GM12878 (cell line): Measurements from ENCODE around the gene GPM6B. TPM values are rescaled to one million over a fixed set of nuclear protein-coding genes. Genes with fewer than 3 reads are reported as not detected.

Source experiments
- ATAC-seq: fragments of 200-7000 bp; cut with Tn5 transposase; 3 replicates; pipeline ENCODE4 v1.9.1; 2020; ENCODE audit warnings: mild to moderate bottlenecking, moderate library complexity
- BruUV-seq: library from RNA; stranded (reverse); fragments of 400-500 nt; replicated peaks from 2 replicates; lab custom pipeline; 2021; lab: Mats Ljungman, UMichigan
- CTCF ChIA-PET: fragments of 300-600 bp; sonication (Branson Sonifier 250); formaldehyde crosslinking; extraction: SDS; loops from one replicate; lab custom pipeline; 2021; ENCODE audit warnings: inconsistent platforms; lab: Yijun Ruan, JAX
- POLR2A ChIA-PET: fragments of 350-600 bp; formaldehyde crosslinking; extraction: SDS; loops from one replicate; lab custom pipeline; 2021; ENCODE audit warnings: inconsistent platforms; lab: Charles Lee
- RAD21 ChIA-PET: fragments of 300-600 bp; sonication (Branson Sonifier 250); formaldehyde crosslinking; loops from one replicate; lab custom pipeline; 2023; ENCODE audit warnings: antibody characterized with exemption; ENCODE audit not compliant: unreplicated experiment; lab: Charles Lee
- SMC1A ChIA-PET: fragments of 300-600 bp; sonication (Branson Sonifier 250); formaldehyde crosslinking; loops from one replicate; lab custom pipeline; 2023; ENCODE audit not compliant: unreplicated experiment, uncharacterized antibody; lab: Charles Lee
- DNase-seq: peaks from one replicate; pipeline ENCODE4 v3.0.0-alpha.2; 2011; ENCODE audit warnings: low read depth, low spot score
- FAIRE-seq: peaks from 3 replicates; lab custom pipeline; 2011; peaks lifted over from hg19 to GRCh38; lab: Jason Lieb, UNC
- H2AFZ ChIP-seq: 2 replicates; pipeline ENCODE4 v1.6.0; 2011; ENCODE audit warnings: low read depth, low read length, control low read depth; ENCODE audit not compliant: control insufficient read depth
- H3K27ac ChIP-seq: 2 replicates; pipeline ENCODE4 v1.5.1; 2011; ENCODE audit warnings: control low read depth; ENCODE audit not compliant: control insufficient read depth, insufficient read depth
- H3K27me3 ChIP-seq, 2 experiments: replicated peaks in 1 of 2; 2 replicates each; pipeline versions ENCODE4 v1.6.0 to v1.6.1; 2011; ENCODE audit warnings: low read length in 1 of 2; ENCODE audit not compliant: control insufficient read depth in 2 of 2, insufficient read depth in 2 of 2
- H3K36me3 ChIP-seq, 2 experiments: 2 replicates each; pipeline ENCODE4 v1.5.1; 2011; ENCODE audit warnings: low read length in 1 of 2; ENCODE audit not compliant: control insufficient read depth in 2 of 2, insufficient read depth in 2 of 2
- H3K4me1 ChIP-seq: 2 replicates; pipeline ENCODE4 v1.6.1; 2011; ENCODE audit warnings: mild to moderate bottlenecking, low read length, moderate library complexity, mixed read lengths; ENCODE audit not compliant: control insufficient read depth, insufficient read depth
- H3K4me2 ChIP-seq: 2 replicates; pipeline ENCODE4 v1.6.0; 2011; ENCODE audit warnings: control low read depth; ENCODE audit not compliant: control insufficient read depth, insufficient read depth
- H3K4me3 ChIP-seq: fragments of 200-600 bp; sonication (generic); 2 replicates; pipeline ENCODE4 v1.5.1; 2016
- H3K79me2 ChIP-seq: 2 replicates; pipeline ENCODE4 v1.6.0; 2011; ENCODE audit warnings: low read length; ENCODE audit not compliant: control insufficient read depth, insufficient read depth
- H3K9ac ChIP-seq: 2 replicates; pipeline ENCODE4 v1.8.0; 2011; ENCODE audit warnings: low read length, control low read depth, mixed read lengths; ENCODE audit not compliant: control insufficient read depth, insufficient read depth
- H3K9me3 ChIP-seq: replicated peaks from 3 replicates; pipeline ENCODE4 v1.5.1; 2011; ENCODE audit warnings: mild to moderate bottlenecking, low read length; ENCODE audit not compliant: control insufficient read depth, insufficient read depth
- H4K20me1 ChIP-seq: 2 replicates; pipeline ENCODE4 v1.6.0; 2011; ENCODE audit not compliant: control insufficient read depth, insufficient read depth
- ATF2 ChIP-seq: IDR thresholded peaks from 2 replicates; pipeline ENCODE4 v1.6.1; 2012; ENCODE audit warnings: low read length, inconsistent platforms
- E2F4 ChIP-seq: IDR thresholded peaks from 2 replicates; pipeline ENCODE4 v1.6.1; 2012; ENCODE audit warnings: low read depth, low read length, improper control_type of control experiment
- MTA3 ChIP-seq: IDR thresholded peaks from 2 replicates; pipeline ENCODE4 v1.6.1; 2012; ENCODE audit warnings: low read length, inconsistent platforms, borderline replicate concordance
- MXI1 ChIP-seq: fragments of 150-350 bp; IDR thresholded peaks from 2 replicates; pipeline ENCODE4 v1.6.1; 2011; ENCODE audit warnings: low read depth, mild to moderate bottlenecking, inconsistent platforms, low read length, improper control_type of control experiment
- SP1 ChIP-seq: IDR thresholded peaks from one replicate; pipeline ENCODE4 v1.6.1; 2011; ENCODE audit warnings: low read depth, low read length
- SRF ChIP-seq, 2 experiments: IDR thresholded peaks; 2 replicates each; pipeline ENCODE4 v1.6.1; 2011; ENCODE audit warnings: low read depth in 2 of 2, low read length in 2 of 2, mild to moderate bottlenecking in 1 of 2, moderate library complexity in 1 of 2
- STAT1 ChIP-seq: fragments of 450-650 bp; conservative IDR thresholded peaks from 2 replicates; pipeline ENCODE4 v1.6.1; 2014; ENCODE audit warnings: antibody characterized with exemption, mild to moderate bottlenecking
- TCF3 ChIP-seq: IDR thresholded peaks from 2 replicates; pipeline ENCODE4 v1.6.1; 2012; ENCODE audit warnings: low read depth, mild to moderate bottlenecking, low read length, borderline replicate concordance; ENCODE audit not compliant: insufficient read depth
- YBX1 ChIP-seq: fragments of 450-650 bp; IDR thresholded peaks from 2 replicates; pipeline ENCODE4 v1.6.1; 2016; ENCODE audit warnings: antibody characterized with exemption
- ZBTB11 ChIP-seq: fragments of 450-650 bp; formaldehyde crosslinking; IDR thresholded peaks from 2 replicates; pipeline ENCODE4 v1.5.0; 2022; ENCODE audit warnings: mild to moderate bottlenecking, missing genetic modification characterization
- ZBTB4 ChIP-seq: fragments of 450-650 bp; formaldehyde crosslinking; IDR thresholded peaks from 2 replicates; pipeline ENCODE4 v1.4.0; 2022; ENCODE audit warnings: mild to moderate bottlenecking, moderate library complexity
- WGBS: methylation state at CpG from one replicate; pipeline ENCODE4 v1.1.6; 2016; ENCODE audit warnings: low lambda C conversion rate; ENCODE audit not compliant: insufficient replicate concordance, insufficient coverage; ENCODE audit errors: missing lambda C conversion rate; 5-methylcytosine and 5-hydroxymethylcytosine counted together
- in situ Hi-C: fragments of 300-500 bp; cut with MboI; formaldehyde crosslinking; loops from 9 replicates; pipeline ENCODE4 v1.14.3; 2018; ENCODE audit warnings: mixed read lengths
- intact Hi-C: fragments of 100-400 bp; cut with micrococcal nuclease; formaldehyde crosslinking; loops from one replicate; pipeline ENCODE4 v1.14.2; 2022; ENCODE audit not compliant: unreplicated experiment
- polyA plus RNA-seq, 11 experiments: library from polyadenylated mRNA; depleted of rRNA in 4 of 11; unstranded in 6 of 11; stranded (reverse) in 5 of 11; fragments of >200 nt; fragmentation: Nextera tagmentation in 4 of 11; fragmentation: Illumina TruSeq in 1 of 11; extraction: Ambion mirVana in 4 of 11; extraction: Trizol in 1 of 11; gene quantifications; 1 replicate in 1 of 11; 2 replicates in 10 of 11; pipeline versions ENCODE4 v1.2.1 to v1.2.3, GENCODE V29; 2011 to 2016; ENCODE audit warnings: inconsistent platforms in 2 of 11, missing spikeins in 2 of 11, low read depth in 1 of 11
- total RNA-seq, 4 experiments: library from RNA; depleted of rRNA in 3 of 4; stranded (reverse); fragments of >200 nt in 3 of 4; fragmentation: Illumina TruSeq in 1 of 4; extraction: Trizol in 1 of 4; gene quantifications; 2 replicates each; pipeline versions ENCODE4 v1.2.1 to v1.2.3, GENCODE V29; 2013 to 2021

Gene GPM6B
- total and polyA plus RNA-seq, 10 of the 15 experiments (the other 5 are each of a cell fraction or from before 2014, with no cell fraction given) = 0.01 to 2.6 (median 0.37) TPM; not detected in 2

GRCh38 chrX:13761606-13762414 is 55.1 kb downstream of the GPM6B start:
- H3K4me2 ChIP-seq = 0 out of 2 replicates have a peak overlapping the region, but pooled peaks have one; percentile 21
- peaks cover 27% of the 10 kb centered on the region for H3K4me1 ChIP-seq
- DNase-seq (no peak), FAIRE-seq (peak; percentile 71), ATAC-seq (peak; percentile 79)
- no peaks in the 10 kb centered on the region for H4K20me1 ChIP-seq
- H3K9me3 ChIP-seq = no peaks in the 10 kb centered on the region
- no TSS peak for BruUV-seq
- WGBS = 36% methylated on average over 7 of the region's 7 CpGs
- 0 out of 2 replicates have a peak overlapping the region, but pooled peaks have one; percentile 1 for H3K4me3 ChIP-seq
- no peak overlapping the region for H2AFZ ChIP-seq
- no peaks in the 10 kb centered on the region for H3K27me3 ChIP-seq
- intact Hi-C loops = loop anchor here (1.0 kb wide), 1 partner anchor 10 kb away; no protein-coding TSS in a partner anchor
- in situ Hi-C loops = no loop called here
- RAD21 ChIA-PET = interaction anchor here (0.6 to 4.2 kb wide), 15 partner anchors 11 to 270 kb away, joined by 3 to 57 read pairs (median 4); partner anchors contain the start of genes GEMIN8, OFD1 and TRAPPC2
- H3K27ac ChIP-seq = no peak overlapping the region; the same call in 1 of the 2 replicates
- H3K36me3 ChIP-seq = peaks cover 0 to 10% of the 10 kb centered on the region in 2 experiments; a peak in 2 of 4 replicates
- POLR2A ChIA-PET = interaction anchor here (0.6 to 7.2 kb wide), 12 partner anchors 9 to 1191 kb away, joined by 3 to 31 read pairs (median 4); no protein-coding TSS in a partner anchor
- CTCF ChIA-PET = interaction anchor here (0.6 to 9.0 kb wide), 11 partner anchors 12 to 267 kb away, joined by 3 to 95 read pairs (median 3); no protein-coding TSS in a partner anchor
- no peak overlapping the region for H3K9ac ChIP-seq
- SMC1A ChIA-PET = interaction anchor here (0.6 to 3.4 kb wide), 26 partner anchors 9 to 333 kb away, joined by 3 to 43 read pairs (median 5); partner anchors contain the start of genes GEMIN8, OFD1 and TRAPPC2
- H3K79me2 ChIP-seq = no peaks in the 10 kb centered on the region
- TF ChIP-seq MTA3 = peak; percentile 45; the same call in 1 of the 2 replicates
- TF ChIP-seq ZBTB4 = no peak
- no peak for TF ChIP-seq ZBTB11 (CRISPR knock-in tag)
- TF ChIP-seq TCF3 = no peak
- no peak for TF ChIP-seq STAT1
- TF ChIP-seq YBX1 = no peak
- peak; percentile 61; the same call in 1 of the 2 replicates for TF ChIP-seq ATF2
- no peak for TF ChIP-seq SRF (IDR thresholded peaks at IDR 0.05; ENCODE audit: low read depth in 2 of 2, low read length in 2 of 2)
- no peak for TF ChIP-seq MXI1
- TF ChIP-seq SP1 = no peak
- no peak for TF ChIP-seq E2F4
